CD4-positive, alpha-beta T cell (primary cell): Measurements from ENCODE around the gene ARHGEF37. TPM values are rescaled to one million over a fixed set of nuclear protein-coding genes. Genes with fewer than 3 reads are reported as not detected.

Experiments
- ATAC-seq: fragments of 200-7000 bp; cut with Tn5 transposase; one replicate; pipeline ENCODE4 v1.10.0; 2022; ENCODE audit warnings: mild to moderate bottlenecking; ENCODE audit not compliant: poor library complexity
- CTCF ChIA-PET: fragments of 350-600 bp; sonication (Branson Sonifier 250); formaldehyde crosslinking; loops from one replicate; lab custom pipeline; 2021; ENCODE audit warnings: antibody characterized with exemption, inconsistent platforms; lab: Charles Lee
- POLR2A ChIA-PET: fragments of 350-600 bp; sonication (Branson Sonifier 250); formaldehyde crosslinking; loops from one replicate; lab custom pipeline; 2021; ENCODE audit warnings: antibody characterized with exemption, inconsistent platforms; lab: Charles Lee
- DNase-seq, 14 experiments: peaks; one replicate each; pipeline ENCODE4 v3.0.0-alpha.2; 2013 to 2020; ENCODE audit warnings: mixed read lengths in 2 of 14
- H3K27ac ChIP-seq, 2 donors: one replicate each; pipeline versions ENCODE4 v1.5.1 to v1.7.0; 2013; ENCODE audit warnings: low read length in 2 of 2, low read depth in 1 of 2, mild to moderate bottlenecking in 1 of 2
- H3K27me3 ChIP-seq, 2 experiments: 1 replicate in 1 of 2; 2 replicates in 1 of 2; pipeline versions ENCODE4 v1.6.1 to v1.7.0; 2013; ENCODE audit warnings: low read length in 2 of 2, control low read depth in 1 of 2, mild to moderate bottlenecking in 1 of 2, moderate library complexity in 1 of 2; ENCODE audit not compliant: insufficient read depth in 2 of 2, control insufficient read depth in 1 of 2
- H3K36me3 ChIP-seq: one replicate; pipeline ENCODE4 v1.6.1; 2013; ENCODE audit warnings: low read length, control low read depth; ENCODE audit not compliant: insufficient read depth
- H3K4me1 ChIP-seq: one replicate; pipeline ENCODE4 v1.6.1; 2013; ENCODE audit warnings: low read length, control low read depth; ENCODE audit not compliant: insufficient read depth
- H3K4me3 ChIP-seq: one replicate; pipeline ENCODE4 v1.5.1; 2013; ENCODE audit warnings: mild to moderate bottlenecking, low read length, moderate library complexity
- H3K9me3 ChIP-seq, 2 experiments: 1 replicate in 1 of 2; 2 replicates in 1 of 2; pipeline versions ENCODE4 v1.6.1 to v1.7.0; 2013; ENCODE audit warnings: low read length in 2 of 2, mild to moderate bottlenecking in 2 of 2, control low read depth in 1 of 2, moderate library complexity in 1 of 2; ENCODE audit not compliant: control insufficient read depth in 1 of 2, insufficient read depth in 1 of 2
- H3K27ac Mint-ChIP-seq: one replicate; pipeline ENCODE4 v1.8.0; 2020; ENCODE audit warnings: mixed read lengths
- H3K27me3 Mint-ChIP-seq: one replicate; pipeline ENCODE4 v1.8.0; 2021; ENCODE audit warnings: mixed read lengths
- H3K36me3 Mint-ChIP-seq: one replicate; pipeline ENCODE4 v1.8.0; 2021; ENCODE audit warnings: low read depth, mixed read lengths
- H3K4me1 Mint-ChIP-seq: one replicate; pipeline ENCODE4 v1.8.0; 2021; ENCODE audit warnings: low read depth, mixed read lengths
- H3K4me3 Mint-ChIP-seq: one replicate; pipeline ENCODE4 v1.8.0; 2020; ENCODE audit warnings: mild to moderate bottlenecking, mixed read lengths
- H3K9me3 Mint-ChIP-seq: one replicate; pipeline ENCODE4 v1.8.0; 2020; ENCODE audit warnings: mixed read lengths
- CTCF ChIP-seq: fragments of 200-600 bp; IDR thresholded peaks from one replicate; pipeline ENCODE4 v1.8.0; 2022; ENCODE audit warnings: antibody characterized with exemption, mild to moderate bottlenecking
- intact Hi-C, 2 experiments: fragments of 100-400 bp; cut with DNase I in 1 of 2; cut with micrococcal nuclease in 1 of 2; formaldehyde crosslinking; loops; one replicate each; pipeline versions ENCODE4 v1.15.1 to v1.9.0; 2023 to 2025; cut with DNase I, micrococcal nuclease
- total RNA-seq, 174 experiments: library from RNA in 2 of 174; stranded (reverse) in 2 of 174; gene quantifications; one replicate each; pipeline ENCODE4 v1.2.3 and lab custom pipeline; 2021 to 2026

Gene ARHGEF37
- total RNA-seq, 2 experiments from 2014 or later, result 0.41 TPM; not detected in 1

GRCh38 chr5:149665416-149666175 lies 84.3 kb downstream of the ARHGEF37 start:
- ChIA-PET CTCF (no interaction called here), POLR2A (no interaction called here)
- no peaks in the 10 kb centered on the region for H3K27me3 ChIP-seq
- peaks cover 7 to 28% of the 10 kb centered on the region in 2 experiments for H3K9me3 ChIP-seq
- H3K4me1 ChIP-seq, result no peaks in the 10 kb centered on the region
- ATAC-seq, result no peak
- H3K27ac ChIP-seq, result no peak overlapping the region
- Mint-ChIP-seq H3K4me1 (no peaks in the 10 kb centered on the region), H3K4me3 (no peak overlapping the region), H3K27me3 (peaks cover 18% of the 10 kb centered on the region), H3K9me3 (peaks cover 6% of the 10 kb centered on the region), H3K27ac (no peak overlapping the region), H3K36me3 (peaks cover 19% of the 10 kb centered on the region)
- no peak for DNase-seq
- intact Hi-C loops, result no loop called here
- TF ChIP-seq CTCF, result no peak
- H3K36me3 ChIP-seq, result no peaks in the 10 kb centered on the region
- no peak overlapping the region for H3K4me3 ChIP-seq

- peak in 2 of 14 experiments; percentile 35 to 36 for DNase-seq
- no peak for TF ChIP-seq CTCF
- H3K27ac ChIP-seq, result no peak overlapping the region
- H3K4me3 Mint-ChIP-seq, result no peak overlapping the region
- ChIA-PET CTCF (no interaction called here), POLR2A (no interaction called here)
- no peak for ATAC-seq
- H3K9me3 ChIP-seq, result peaks cover 8 to 31% of the 10 kb centered on the region in 2 experiments
- H3K36me3 ChIP-seq, result no peaks in the 10 kb centered on the region
- no peaks in the 10 kb centered on the region for H3K4me1 Mint-ChIP-seq
- intact Hi-C loops, result no loop called here
- H3K4me1 ChIP-seq, result no peaks in the 10 kb centered on the region
- no peaks in the 10 kb centered on the region for H3K27me3 ChIP-seq
- peaks cover 19% of the 10 kb centered on the region for H3K36me3 Mint-ChIP-seq
- H3K9me3 Mint-ChIP-seq, result peaks cover 6% of the 10 kb centered on the region
- peaks cover 14% of the 10 kb centered on the region for H3K27me3 Mint-ChIP-seq
- H3K4me3 ChIP-seq, result no peak overlapping the region
- H3K27ac Mint-ChIP-seq, result no peak overlapping the region
Measured at GRCh38 chr5:149666212-149666852, 85.0 kb downstream of the ARHGEF37 start.

GRCh38 chr5:149667084-149667828 lies 86.0 kb downstream of the ARHGEF37 start:
- intact Hi-C loops, result no loop called here
- no peaks in the 10 kb centered on the region for H3K36me3 ChIP-seq
- Mint-ChIP-seq H3K27me3 (peaks cover 11% of the 10 kb centered on the region), H3K4me1 (no peaks in the 10 kb centered on the region), H3K9me3 (peaks cover 9% of the 10 kb centered on the region), H3K36me3 (peaks cover 19% of the 10 kb centered on the region), H3K27ac (no peak overlapping the region), H3K4me3 (no peak overlapping the region)
- POLR2A ChIA-PET, result no interaction called here
- H3K4me1 ChIP-seq, result no peaks in the 10 kb centered on the region
- CTCF ChIA-PET, result interaction anchor here (0.7 to 1.8 kb wide), 2 partner anchors 11 to 161 kb away, joined by 3 to 11 read pairs; no protein-coding TSS in a partner anchor
- ATAC-seq, result no peak
- H3K27me3 ChIP-seq, result no peaks in the 10 kb centered on the region
- peak in 3 of 14 experiments; percentile 21 to 55 (median 45) for DNase-seq
- no peak overlapping the region for H3K4me3 ChIP-seq
- TF ChIP-seq CTCF, result peak; percentile 53
- H3K9me3 ChIP-seq, result peaks cover 15 to 34% of the 10 kb centered on the region in 2 experiments
- no peak overlapping the region for H3K27ac ChIP-seq
